HCT116 (cell line): Measurements from ENCODE around the gene ZDBF2.
A peak's percentile ranks its signal among the peaks of the same experiment; 100 is the strongest.

Experiments
- CTCF ChIP-seq, 3 experiments: fragments of 200-600 bp in 1 of 3; sonication (generic) in 1 of 3; IDR thresholded peaks in 2 of 3; conservative IDR thresholded peaks in 1 of 3; 2 replicates each; pipeline ENCODE4 v1.5.1; 2012 to 2017; ENCODE audit warnings: low read depth in 2 of 3, low read length in 2 of 3, antibody characterized with exemption in 1 of 3, borderline replicate concordance in 1 of 3, control low read depth in 1 of 3, mild to moderate bottlenecking in 1 of 3, mixed read lengths in 1 of 3, mixed run types in 1 of 3, moderate library complexity in 1 of 3; ENCODE audit not compliant: insufficient read depth in 1 of 3
- ELF1 ChIP-seq: IDR thresholded peaks from 2 replicates; pipeline ENCODE4 v1.6.1; 2012; ENCODE audit warnings: low read depth, borderline replicate concordance
- EZH2 ChIP-seq: fragments of 200-600 bp; sonication (generic); IDR thresholded peaks from 2 replicates; pipeline ENCODE4 v1.6.1; 2017; ENCODE audit warnings: antibody characterized with exemption, mixed run types
- POLR2AphosphoS5 ChIP-seq: IDR thresholded peaks from 2 replicates; pipeline ENCODE4 v1.6.1; 2011; ENCODE audit warnings: mild to moderate bottlenecking, low read depth, low read length, moderate library complexity

GRCh38 chr2:206230060-206230762 lies 44.3 kb upstream of the ZDBF2 start:
- TF ChIP-seq CTCF (IDR thresholded peaks at IDR 0.05 in 2 of 3, conservative IDR thresholded peaks at IDR 0.05 in 1 of 3; ENCODE audit: borderline replicate concordance in 1 of 3, insufficient read depth in 1 of 3, low read depth in 2 of 3, low read length in 2 of 3) (peak in 1 of 3 experiments; percentile 31; a peak in 1 of 6 replicates), EZH2 (no peak), POLR2AphosphoS5 (no peak), ELF1 (no peak)
